Mesenchymal stem cell (in vitro differentiated cells and primary cell): ENCODE measurements around the gene SLC35D1.

Experiments used
- DNase-seq: peaks from one replicate; pipeline ENCODE4 v3.0.0-alpha.2; 2013
- H2AFZ ChIP-seq: one replicate; pipeline ENCODE4 v1.6.1; 2013; ENCODE audit warnings: low read depth, mild to moderate bottlenecking, control low read depth, inconsistent platforms, low read length, moderate library complexity
- H2AK5ac ChIP-seq: 2 replicates; pipeline ENCODE4 v1.6.1; 2013; ENCODE audit warnings: low read length, moderate library complexity, mild to moderate bottlenecking, inconsistent platforms; ENCODE audit not compliant: severe bottlenecking
- H2BK120ac ChIP-seq: one replicate; pipeline ENCODE4 v1.6.1; 2013; ENCODE audit warnings: low read depth, mild to moderate bottlenecking, inconsistent platforms, low read length, moderate library complexity
- H2BK12ac ChIP-seq, 2 experiments: one replicate each; pipeline ENCODE4 v1.6.1; 2013; ENCODE audit warnings: inconsistent platforms in 2 of 2, low read length in 2 of 2, mild to moderate bottlenecking in 2 of 2, moderate library complexity in 2 of 2, control low read depth in 1 of 2
- H2BK15ac ChIP-seq: one replicate; pipeline ENCODE4 v1.6.1; 2013; ENCODE audit warnings: mild to moderate bottlenecking, low read depth, inconsistent platforms; ENCODE audit not compliant: poor library complexity, severe bottlenecking
- H2BK5ac ChIP-seq: 2 replicates; pipeline ENCODE4 v1.6.1; 2013; ENCODE audit warnings: low read depth, mild to moderate bottlenecking, low read length, control low read depth, inconsistent platforms; ENCODE audit not compliant: poor library complexity, severe bottlenecking
- H3K14ac ChIP-seq, 2 experiments: one replicate each; pipeline ENCODE4 v1.6.1; 2013; ENCODE audit warnings: inconsistent platforms in 2 of 2, low read length in 2 of 2, control low read depth in 1 of 2, mild to moderate bottlenecking in 1 of 2, moderate library complexity in 1 of 2
- H3K18ac ChIP-seq, 2 experiments: one replicate each; pipeline ENCODE4 v1.6.1; 2013; ENCODE audit warnings: inconsistent platforms in 2 of 2, low read length in 2 of 2, control low read depth in 1 of 2, low read depth in 1 of 2, mild to moderate bottlenecking in 1 of 2
- H3K23ac ChIP-seq, 2 experiments: one replicate each; pipeline ENCODE4 v1.6.1; 2013; ENCODE audit warnings: inconsistent platforms in 2 of 2, low read length in 2 of 2, mild to moderate bottlenecking in 2 of 2, moderate library complexity in 2 of 2, control low read depth in 1 of 2
- H3K27ac ChIP-seq: 2 replicates; pipeline ENCODE4 v1.5.1; 2013; ENCODE audit warnings: mild to moderate bottlenecking, moderate library complexity, low read length, control low read depth, inconsistent platforms; ENCODE audit not compliant: poor library complexity, severe bottlenecking
- H3K27me3 ChIP-seq, 2 experiments: 2 replicates each; pipeline versions ENCODE4 v1.6.1 to v1.7.0; 2013; ENCODE audit warnings: low read length in 2 of 2, mild to moderate bottlenecking in 2 of 2, moderate library complexity in 2 of 2, control low read depth in 1 of 2, inconsistent platforms in 1 of 2; ENCODE audit not compliant: control insufficient read depth in 1 of 2, insufficient read depth in 1 of 2
- H3K36me3 ChIP-seq, 2 experiments: 2 replicates each; pipeline versions ENCODE4 v1.6.1 to v1.7.0; 2013; ENCODE audit warnings: low read length in 2 of 2, control low read depth in 1 of 2, inconsistent platforms in 1 of 2, low read depth in 1 of 2, mild to moderate bottlenecking in 1 of 2; ENCODE audit not compliant: insufficient read depth in 2 of 2, control insufficient read depth in 1 of 2
- H3K4ac ChIP-seq, 2 experiments: one replicate each; pipeline ENCODE4 v1.6.1; 2013; ENCODE audit warnings: inconsistent platforms in 2 of 2, low read length in 2 of 2, mild to moderate bottlenecking in 2 of 2, moderate library complexity in 2 of 2, control low read depth in 1 of 2, low read depth in 1 of 2
- H3K4me1 ChIP-seq: 2 replicates; pipeline ENCODE4 v1.6.1; 2013; ENCODE audit warnings: low read depth, low read length, control low read depth; ENCODE audit not compliant: control insufficient read depth, insufficient read depth
- H3K4me2 ChIP-seq: 2 replicates; pipeline ENCODE4 v1.6.1; 2013; ENCODE audit warnings: low read length, mild to moderate bottlenecking, inconsistent platforms; ENCODE audit not compliant: poor library complexity, severe bottlenecking
- H3K4me3 ChIP-seq, 2 experiments: 2 replicates each; pipeline versions ENCODE4 v1.5.1 to v1.7.0; 2013; ENCODE audit warnings: low read length in 2 of 2, mild to moderate bottlenecking in 2 of 2, control low read depth in 1 of 2, low read depth in 1 of 2; ENCODE audit not compliant: insufficient read depth in 1 of 2
- H3K79me1 ChIP-seq: replicated peaks from 2 replicates; pipeline ENCODE4 v1.6.1; 2013; ENCODE audit warnings: mild to moderate bottlenecking, control low read depth, low read length, inconsistent platforms; ENCODE audit not compliant: poor library complexity, severe bottlenecking
- H3K9ac ChIP-seq: 2 replicates; pipeline ENCODE4 v1.7.0; 2013; ENCODE audit warnings: mild to moderate bottlenecking, low read length, moderate library complexity
- H3K9me3 ChIP-seq: 2 replicates; pipeline ENCODE4 v1.7.0; 2013; ENCODE audit warnings: mild to moderate bottlenecking, low read length; ENCODE audit not compliant: control insufficient read depth
- H4K8ac ChIP-seq: one replicate; pipeline ENCODE4 v1.6.1; 2013; ENCODE audit warnings: inconsistent platforms, mild to moderate bottlenecking, low read length, moderate library complexity
- H4K91ac ChIP-seq: one replicate; pipeline ENCODE4 v1.6.1; 2013; ENCODE audit warnings: mild to moderate bottlenecking, low read length, inconsistent platforms
- WGBS: methylation state at CpG from one replicate; pipeline ENCODE4 v1.1.7; 2013; ENCODE audit warnings: mixed read lengths; 5-methylcytosine and 5-hydroxymethylcytosine counted together

Gene SLC35D1

GRCh38 chr1:67019121-67019520 is 34.8 kb downstream of the SLC35D1 start:
- Histone ChIP-seq H2AFZ (no peak overlapping the region), H2BK15ac (no peak overlapping the region), H3K14ac (no peak overlapping the region), H3K27me3 (no peaks in the 10 kb centered on the region), H3K9me3 (no peaks in the 10 kb centered on the region), H3K4me1 (no peaks in the 10 kb centered on the region), H4K8ac (no peak overlapping the region), H3K18ac (no peak overlapping the region), H3K9ac (peak overlapping the region; percentile 57), H3K23ac (no peak overlapping the region), H2BK12ac (no peak overlapping the region), H3K4me3 (no peak overlapping the region), H2BK5ac (no peak overlapping the region), H3K79me1 (peaks cover 2% of the 10 kb centered on the region), H3K36me3 (peaks cover 0 to 20% of the 10 kb centered on the region in 2 experiments), H4K91ac (no peak overlapping the region), H2BK120ac (no peak overlapping the region), H3K4ac (no peak overlapping the region), H2AK5ac (no peak overlapping the region), H3K27ac (peak overlapping the region; percentile 71), H3K4me2 (no peak overlapping the region)
- WGBS, result 99% methylated on average over 4 of the region's 4 CpGs
- no peak for DNase-seq

GRCh38 chr1:67018574-67018973 is 35.4 kb downstream of the SLC35D1 start:
- peak; percentile 18 for DNase-seq
- WGBS, result 89% methylated on average over 1 of the region's 2 CpGs
- no peak overlapping the region for H2BK12ac ChIP-seq
- peak overlapping the region in 1 of 2 experiments; percentile 39 for H3K18ac ChIP-seq
- H3K9me3 ChIP-seq, result no peaks in the 10 kb centered on the region
- no peak overlapping the region for H2BK120ac ChIP-seq
- H2BK15ac ChIP-seq, result no peak overlapping the region
- peak overlapping the region; percentile 42 for H4K8ac ChIP-seq
- H3K79me1 ChIP-seq, result peaks cover 2% of the 10 kb centered on the region
- no peaks in the 10 kb centered on the region for H3K27me3 ChIP-seq
- H3K9ac ChIP-seq, result no peak overlapping the region
- H3K4me3 ChIP-seq, result no peak overlapping the region
- no peak overlapping the region for H2BK5ac ChIP-seq
- no peak overlapping the region for H3K27ac ChIP-seq
- H3K14ac ChIP-seq, result no peak overlapping the region
- no peak overlapping the region for H3K4ac ChIP-seq
- H3K4me1 ChIP-seq, result no peaks in the 10 kb centered on the region
- H2AK5ac ChIP-seq, result no peak overlapping the region
- no peak overlapping the region for H4K91ac ChIP-seq
- peaks cover 0 to 20% of the 10 kb centered on the region in 2 experiments for H3K36me3 ChIP-seq
- no peak overlapping the region for H2AFZ ChIP-seq
- no peak overlapping the region for H3K23ac ChIP-seq
- H3K4me2 ChIP-seq, result no peak overlapping the region

GRCh38 chr1:67013573-67013972 is 40.4 kb downstream of the SLC35D1 start:
- peak; percentile 84 for DNase-seq
- 0% methylated on average over 1 of the region's 2 CpGs for WGBS
- Histone ChIP-seq H2BK120ac (peak overlapping the region; percentile 34), H3K4ac (no peak overlapping the region), H3K23ac (no peak overlapping the region), H3K4me3 (no peak overlapping the region), H3K4me2 (no peak overlapping the region), H3K27me3 (no peaks in the 10 kb centered on the region), H2BK12ac (no peak overlapping the region), H3K14ac (no peak overlapping the region), H2AK5ac (no peak overlapping the region), H3K27ac (no peak overlapping the region), H3K36me3 (peaks cover 3 to 26% of the 10 kb centered on the region in 2 experiments), H4K91ac (no peak overlapping the region), H3K79me1 (peaks cover 10% of the 10 kb centered on the region), H4K8ac (no peak overlapping the region), H3K9ac (no peak overlapping the region), H3K18ac (no peak overlapping the region), H2BK5ac (no peak overlapping the region), H2AFZ (no peak overlapping the region), H2BK15ac (no peak overlapping the region), H3K9me3 (no peaks in the 10 kb centered on the region), H3K4me1 (no peaks in the 10 kb centered on the region)

- no peak overlapping the region for H2BK12ac ChIP-seq
- no peak overlapping the region for H4K8ac ChIP-seq
- H3K4me1 ChIP-seq, result no peaks in the 10 kb centered on the region
- H2AFZ ChIP-seq, result no peak overlapping the region
- no peak overlapping the region for H2BK15ac ChIP-seq
- H3K23ac ChIP-seq, result no peak overlapping the region
- no peak overlapping the region for H3K4me2 ChIP-seq
- peaks cover 18% of the 10 kb centered on the region for H3K79me1 ChIP-seq
- DNase-seq, result no peak
- H2BK120ac ChIP-seq, result no peak overlapping the region
- H3K14ac ChIP-seq, result peak overlapping the region in 1 of 2 experiments; percentile 28
- no peak overlapping the region for H3K4ac ChIP-seq
- no peak overlapping the region for H2AK5ac ChIP-seq
- no peak overlapping the region for H3K4me3 ChIP-seq
- H3K27ac ChIP-seq, result no peak overlapping the region
- no peak overlapping the region for H3K18ac ChIP-seq
- peaks cover 6 to 33% of the 10 kb centered on the region in 2 experiments for H3K36me3 ChIP-seq
- H3K9ac ChIP-seq, result no peak overlapping the region
- H2BK5ac ChIP-seq, result no peak overlapping the region
- H4K91ac ChIP-seq, result no peak overlapping the region
- WGBS, result 100% methylated on average over 1 of the region's 3 CpGs
- no peaks in the 10 kb centered on the region for H3K27me3 ChIP-seq
- H3K9me3 ChIP-seq, result no peaks in the 10 kb centered on the region
These were observed 44.2 kb downstream of the SLC35D1 start for GRCh38 chr1:67009792-67010191.
